OCI-LY1 (cell line): ENCODE measurements around the gene BTBD7.

Experiments
- EZH2 ChIP-seq: fragments of 200-600 bp; sonication (generic), shearing (Covaris generic); IDR thresholded peaks from 2 replicates; pipeline ENCODE4 v1.8.0; 2017; ENCODE audit warnings: borderline replicate concordance, mixed run types, mild to moderate bottlenecking, antibody characterized with exemption, low read length, moderate library complexity, mixed read lengths
- TF ChIP-seq, protein P1 (sequence below): fragments of 200-600 bp; sonication (generic), shearing (Covaris generic); IDR thresholded peaks from 2 replicates; pipeline ENCODE4 v1.5.1; 2017; ENCODE audit warnings: mild to moderate bottlenecking, antibody characterized with exemption, low read length, moderate library complexity, mixed read lengths

DNA sequence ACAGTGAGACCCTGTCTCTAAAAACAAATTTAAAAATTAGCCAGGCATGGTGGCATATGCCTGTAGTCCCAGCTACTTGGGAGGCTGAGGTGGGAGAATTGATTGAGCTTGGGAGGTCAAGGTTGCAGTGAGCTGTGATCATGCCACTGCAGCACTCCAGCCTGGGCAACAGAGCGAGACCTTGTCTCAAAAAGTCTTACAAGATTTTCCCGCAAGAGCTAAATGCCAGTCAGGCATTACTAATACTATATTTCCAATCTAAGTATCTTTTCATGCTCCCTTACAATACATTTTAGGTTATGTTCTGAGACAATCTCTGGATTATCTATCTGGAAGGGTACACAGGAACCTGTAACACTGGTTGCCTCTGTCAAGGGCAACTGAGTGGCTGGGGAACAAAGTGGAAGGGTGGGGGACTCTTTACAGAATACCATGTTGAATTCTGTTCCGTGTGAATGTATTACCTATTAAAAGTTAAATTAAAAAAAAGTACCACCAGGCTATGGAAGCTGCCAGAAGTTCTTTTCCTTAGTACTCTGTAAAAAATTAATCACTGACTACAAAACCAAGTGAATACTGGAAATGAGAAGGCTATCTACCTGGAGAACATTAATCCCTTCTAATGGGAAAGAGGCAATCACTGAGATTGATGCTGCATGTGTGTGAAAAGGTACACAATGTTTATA lies 56.7 kb downstream of the BTBD7 start:
- TF ChIP-seq, protein P1, sequence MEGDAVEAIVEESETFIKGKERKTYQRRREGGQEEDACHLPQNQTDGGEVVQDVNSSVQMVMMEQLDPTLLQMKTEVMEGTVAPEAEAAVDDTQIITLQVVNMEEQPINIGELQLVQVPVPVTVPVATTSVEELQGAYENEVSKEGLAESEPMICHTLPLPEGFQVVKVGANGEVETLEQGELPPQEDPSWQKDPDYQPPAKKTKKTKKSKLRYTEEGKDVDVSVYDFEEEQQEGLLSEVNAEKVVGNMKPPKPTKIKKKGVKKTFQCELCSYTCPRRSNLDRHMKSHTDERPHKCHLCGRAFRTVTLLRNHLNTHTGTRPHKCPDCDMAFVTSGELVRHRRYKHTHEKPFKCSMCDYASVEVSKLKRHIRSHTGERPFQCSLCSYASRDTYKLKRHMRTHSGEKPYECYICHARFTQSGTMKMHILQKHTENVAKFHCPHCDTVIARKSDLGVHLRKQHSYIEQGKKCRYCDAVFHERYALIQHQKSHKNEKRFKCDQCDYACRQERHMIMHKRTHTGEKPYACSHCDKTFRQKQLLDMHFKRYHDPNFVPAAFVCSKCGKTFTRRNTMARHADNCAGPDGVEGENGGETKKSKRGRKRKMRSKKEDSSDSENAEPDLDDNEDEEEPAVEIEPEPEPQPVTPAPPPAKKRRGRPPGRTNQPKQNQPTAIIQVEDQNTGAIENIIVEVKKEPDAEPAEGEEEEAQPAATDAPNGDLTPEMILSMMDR: no peak
- no peak for TF ChIP-seq EZH2
